GM23248 (cell line): ENCODE data around the gene IER3IP1. TPM values are rescaled to one million over a fixed set of nuclear protein-coding genes. Genes with fewer than 3 reads are reported as not detected.

Experiments used
- DNase-seq: peaks from one replicate; pipeline ENCODE4 v3.0.0-alpha.2; 2015
- H2AFZ ChIP-seq: fragments of 200-600 bp; sonication (generic); 2 replicates; pipeline ENCODE4 v1.6.1; 2016; ENCODE audit warnings: antibody characterized with exemption
- H3F3A ChIP-seq: fragments of 200-600 bp; sonication (generic); 2 replicates; pipeline ENCODE4 v1.6.1; 2016; ENCODE audit warnings: mild to moderate bottlenecking, antibody characterized with exemption, mixed run types; ENCODE audit not compliant: insufficient read depth
- H3K27ac ChIP-seq: fragments of 200-600 bp; sonication (generic); 2 replicates; pipeline ENCODE4 v1.5.1; 2016; ENCODE audit warnings: mild to moderate bottlenecking
- H3K27me3 ChIP-seq: fragments of 200-600 bp; sonication (generic); replicated peaks from 2 replicates; pipeline ENCODE4 v1.6.1; 2016; ENCODE audit warnings: mild to moderate bottlenecking; ENCODE audit not compliant: insufficient read depth
- H3K36me3 ChIP-seq: fragments of 200-600 bp; sonication (generic); 2 replicates; pipeline ENCODE4 v1.6.1; 2016; ENCODE audit warnings: low read depth, mild to moderate bottlenecking
- H3K4me1 ChIP-seq: fragments of 200-600 bp; sonication (generic); 2 replicates; pipeline ENCODE4 v1.6.1; 2016; ENCODE audit warnings: mild to moderate bottlenecking; ENCODE audit not compliant: insufficient read depth
- H3K4me2 ChIP-seq: fragments of 200-600 bp; sonication (generic); one replicate; pipeline ENCODE4 v1.6.1; 2016; ENCODE audit warnings: mild to moderate bottlenecking; ENCODE audit not compliant: unreplicated experiment
- H3K4me3 ChIP-seq: fragments of 200-600 bp; sonication (generic); 2 replicates; pipeline ENCODE4 v1.5.1; 2016; ENCODE audit warnings: mild to moderate bottlenecking
- H3K79me2 ChIP-seq: fragments of 200-600 bp; sonication (generic); 2 replicates; pipeline ENCODE4 v1.6.1; 2016; ENCODE audit warnings: mild to moderate bottlenecking; ENCODE audit not compliant: insufficient read depth
- H3K9ac ChIP-seq: fragments of 200-600 bp; sonication (generic); 2 replicates; pipeline ENCODE4 v1.6.1; 2016; ENCODE audit warnings: mild to moderate bottlenecking
- H3K9me2 ChIP-seq: fragments of 200-600 bp; sonication (generic); 2 replicates; pipeline ENCODE4 v1.6.1; 2016; ENCODE audit warnings: mixed run types, mild to moderate bottlenecking, moderate library complexity; ENCODE audit not compliant: insufficient read depth
- H3K9me3 ChIP-seq: fragments of 200-600 bp; sonication (generic); one replicate; pipeline ENCODE4 v1.6.1; 2017; ENCODE audit warnings: low read depth
- H4K20me1 ChIP-seq: fragments of 200-600 bp; sonication (generic); 2 replicates; pipeline ENCODE4 v1.6.0; 2016; ENCODE audit not compliant: insufficient read depth
- EZH2 ChIP-seq: fragments of 200-600 bp; sonication (generic); IDR thresholded peaks from 2 replicates; pipeline ENCODE4 v1.6.1; 2018; ENCODE audit warnings: antibody characterized with exemption, mild to moderate bottlenecking; ENCODE audit not compliant: insufficient read depth, poor library complexity, severe bottlenecking
- EZH2phosphoT487 ChIP-seq: fragments of 200-600 bp; sonication (generic); IDR thresholded peaks from 2 replicates; pipeline ENCODE4 v1.6.1; 2018; ENCODE audit warnings: antibody characterized with exemption, moderate library complexity, mild to moderate bottlenecking, low read depth; ENCODE audit not compliant: insufficient read depth
- WGBS, 2 experiments: methylation state at CpG; one replicate each; pipeline ENCODE4 v1.1.6; 2015 to 2017; ENCODE audit warnings: low lambda C conversion rate in 2 of 2, low coverage in 1 of 2; ENCODE audit errors: missing lambda C conversion rate in 2 of 2; 5-methylcytosine and 5-hydroxymethylcytosine counted together
- in situ Hi-C: fragments of 300-500 bp; cut with MboI; formaldehyde crosslinking; loops from 2 replicates; pipeline ENCODE4 v1.15.0; 2020
- polyA plus RNA-seq: library from polyadenylated mRNA; unstranded; fragments of >200 nt; fragmentation: Nextera tagmentation; extraction: Ambion mirVana; gene quantifications from 2 replicates; pipeline ENCODE4 v1.2.1, GENCODE V29; 2016
- small RNA-seq: library from RNA; depleted of rRNA; stranded (forward); fragments of <200 nt; gene quantifications from one replicate; pipeline ENCODE3, GENCODE V24; 2014; ENCODE audit warnings: low read depth, low replicate concordance
- total RNA-seq: library from RNA; depleted of rRNA; stranded (reverse); fragments of >200 nt; shearing (Covaris generic); gene quantifications from 2 replicates; pipeline ENCODE4 v1.2.3, GENCODE V29; 2014; rRNA removed

The IER3IP1 gene
- total and polyA plus RNA-seq, 2 experiments from 2014 or later, result 26.3 to 39.8 TPM

- no peak overlapping the region for H2AFZ ChIP-seq
- no peak for TF ChIP-seq EZH2
- no peak for TF ChIP-seq EZH2phosphoT487
- H3K36me3 ChIP-seq, result peaks cover 29% of the 10 kb centered on the region; the same call in 1 of the 2 replicates
- no peaks in the 10 kb centered on the region for H4K20me1 ChIP-seq
- H3K27me3 ChIP-seq, result no peaks in the 10 kb centered on the region
- DNase-seq, result no peak
- 92 to 95% methylated on average over 6 of the region's 6 CpGs for WGBS, 2 experiments
- H3K4me1 ChIP-seq, result peaks cover 5% of the 10 kb centered on the region; the same call in 1 of the 2 replicates
- H3K9me3 ChIP-seq, result no peaks in the 10 kb centered on the region
- H3K4me2 ChIP-seq, result no peak overlapping the region
- in situ Hi-C loops, result no loop called here
- H3K4me3 ChIP-seq, result no peak overlapping the region
- H3K9me2 ChIP-seq, result no peaks in the 10 kb centered on the region
- H3K9ac ChIP-seq, result no peak overlapping the region
- no peaks in the 10 kb centered on the region for H3K79me2 ChIP-seq
- H3F3A ChIP-seq, result no peaks in the 10 kb centered on the region
- no peak overlapping the region for H3K27ac ChIP-seq
These were observed 65.5 kb downstream of the IER3IP1 start for GRCh38 chr18:47110492-47111274.

- in situ Hi-C loops, result no loop called here
- 92 to 100% methylated on average over 1 of the region's 1 CpG for WGBS, 2 experiments
- no peak for TF ChIP-seq EZH2
- TF ChIP-seq EZH2phosphoT487, result no peak
These were observed 66.4 kb downstream of the IER3IP1 start for GRCh38 chr18:47109720-47110119.

GRCh38 chr18:47108998-47109405 is 67.2 kb downstream of the IER3IP1 start:
- TF ChIP-seq EZH2phosphoT487 (no peak), EZH2 (no peak)
- H3K4me1 ChIP-seq, result no peaks in the 10 kb centered on the region
- H3K27me3 ChIP-seq, result no peaks in the 10 kb centered on the region
- H3K9ac ChIP-seq, result no peak overlapping the region
- no peak overlapping the region for H2AFZ ChIP-seq
- in situ Hi-C loops, result no loop called here
- 94 to 98% methylated on average over 7 of the region's 7 CpGs for WGBS, 2 experiments
- H3F3A ChIP-seq, result no peaks in the 10 kb centered on the region
- no peak overlapping the region for H3K4me2 ChIP-seq
- H3K4me3 ChIP-seq, result no peak overlapping the region
- no peak overlapping the region for H3K27ac ChIP-seq
- peaks cover 26% of the 10 kb centered on the region; the same call in 1 of the 2 replicates for H3K36me3 ChIP-seq
- H4K20me1 ChIP-seq, result no peaks in the 10 kb centered on the region
- no peaks in the 10 kb centered on the region for H3K9me3 ChIP-seq
- no peak for DNase-seq
- H3K9me2 ChIP-seq, result no peaks in the 10 kb centered on the region
- no peaks in the 10 kb centered on the region for H3K79me2 ChIP-seq

More at GRCh38 chr18:47109720-47110119, 66.4 kb downstream of the IER3IP1 start:
- Histone ChIP-seq H3K79me2 (no peaks in the 10 kb centered on the region), H3K27ac (no peak overlapping the region), H3K4me1 (peaks cover 5% of the 10 kb centered on the region; the same call in 1 of the 2 replicates), H3F3A (no peaks in the 10 kb centered on the region), H3K4me2 (no peak overlapping the region), H3K9ac (no peak overlapping the region), H3K36me3 (peaks cover 29% of the 10 kb centered on the region; the same call in 1 of the 2 replicates), H3K4me3 (no peak overlapping the region), H3K9me3 (no peaks in the 10 kb centered on the region), H4K20me1 (no peaks in the 10 kb centered on the region), H3K9me2 (no peaks in the 10 kb centered on the region), H2AFZ (no peak overlapping the region), H3K27me3 (no peaks in the 10 kb centered on the region)
- no peak for DNase-seq

- H3K27ac ChIP-seq, result no peak overlapping the region
These were observed 67.8 kb downstream of the IER3IP1 start for GRCh38 chr18:47108373-47108772.

More at GRCh38 chr18:47108373-47108772, 67.8 kb downstream of the IER3IP1 start:
- H4K20me1 ChIP-seq, result no peaks in the 10 kb centered on the region
- no peaks in the 10 kb centered on the region for H3K79me2 ChIP-seq
- no peaks in the 10 kb centered on the region for H3K9me3 ChIP-seq
- in situ Hi-C loops, result no loop called here
- no peaks in the 10 kb centered on the region for H3K27me3 ChIP-seq
- TF ChIP-seq EZH2, result no peak
- TF ChIP-seq EZH2phosphoT487, result no peak
- no peak overlapping the region for H3K9ac ChIP-seq
- no peak overlapping the region for H3K4me3 ChIP-seq
- H3K36me3 ChIP-seq, result peaks cover 21% of the 10 kb centered on the region; the same call in 1 of the 2 replicates
- H3K4me2 ChIP-seq, result no peak overlapping the region
- no peaks in the 10 kb centered on the region for H3K9me2 ChIP-seq
- H3K4me1 ChIP-seq, result no peaks in the 10 kb centered on the region
- no peak for DNase-seq
- H3F3A ChIP-seq, result no peaks in the 10 kb centered on the region
- 54 to 55% methylated on average over 3 of the region's 3 CpGs for WGBS, 2 experiments
- no peak overlapping the region for H2AFZ ChIP-seq

Small RNA genes lying within 50 kb of the gene (small RNA-seq; reads per million reads assigned to genes)
- not detected for gene AC012254.4

Other genes with a start within 250 kb of the IER3IP1 start
- gene ELOA2, start 140.7 kb downstream of the IER3IP1 start, total RNA-seq, result not detected in 2 replicates
- gene ELOA2, start 140.7 kb downstream of the IER3IP1 start, polyA plus RNA-seq, result not detected in 2 replicates
- 11.6 and 14.2 TPM in 2 replicates for gene HDHD2, start 25.9 kb downstream of the IER3IP1 start, total RNA-seq
- 23.6 and 25.4 TPM in 2 replicates for gene HDHD2, start 25.9 kb downstream of the IER3IP1 start, polyA plus RNA-seq
- gene SKOR2, start 75.3 kb upstream of the IER3IP1 start, total RNA-seq, result not detected in 2 replicates
- gene SKOR2, start 75.3 kb upstream of the IER3IP1 start, polyA plus RNA-seq, result not detected in 2 replicates